SK-N-MC (cell line): Measurements from ENCODE around the gene LRRC4C.

Experiments
- EZH2 ChIP-seq: fragments of 200-600 bp; sonication (generic); IDR thresholded peaks from one replicate; pipeline ENCODE4 v1.6.1; 2017; ENCODE audit warnings: antibody characterized with exemption
- POLR2AphosphoS5 ChIP-seq: IDR thresholded peaks from 2 replicates; pipeline ENCODE4 v1.6.1; 2012; ENCODE audit warnings: mild to moderate bottlenecking, low read depth, low read length, borderline replicate concordance

DNA sequence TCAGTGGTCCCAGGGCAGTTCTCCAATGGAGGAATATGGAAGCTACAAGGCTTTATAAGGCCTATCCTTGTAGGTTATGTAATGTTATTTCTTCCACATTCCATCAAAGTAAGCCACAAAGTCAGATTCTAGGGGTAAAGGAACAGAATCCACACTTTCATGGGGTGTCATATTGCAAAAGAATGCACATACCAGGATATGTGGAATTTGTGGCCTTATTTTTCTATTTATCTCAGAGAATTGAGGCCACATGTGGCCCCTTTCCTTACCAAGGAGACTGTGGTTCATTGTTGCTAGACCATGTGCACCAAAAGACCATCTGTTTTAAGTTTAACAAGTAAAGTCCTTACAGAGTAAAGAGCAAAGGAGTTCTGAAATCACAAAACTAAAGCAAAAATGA is 12.9 kb downstream of the LRRC4C start:
- TF ChIP-seq POLR2AphosphoS5 (no peak), EZH2 (no peak)
